Smooth muscle cell (in vitro differentiated cells): ENCODE measurements around the gene SNTB2. TPM values are rescaled to one million over a fixed set of nuclear protein-coding genes. Genes with fewer than 3 reads are reported as not detected.

ENCODE experiments used
- DNase-seq: peaks from one replicate; lab custom pipeline; 2025; ENCODE audit not compliant: unreplicated experiment; lab: John Stamatoyannopoulos, UW
- H2AFZ ChIP-seq: fragments of 200-600 bp; sonication (generic); 2 replicates; pipeline ENCODE4 v1.6.0; 2016; ENCODE audit warnings: antibody characterized with exemption, low read depth, mild to moderate bottlenecking
- H3F3A ChIP-seq: fragments of 200-600 bp; sonication (generic); 2 replicates; pipeline ENCODE4 v1.6.0; 2017; ENCODE audit warnings: antibody characterized with exemption, low read depth
- H3K27ac ChIP-seq: fragments of 200-600 bp; sonication (generic); 2 replicates; pipeline ENCODE4 v1.5.1; 2016; ENCODE audit warnings: low read depth, mild to moderate bottlenecking
- H3K27me3 ChIP-seq: fragments of 200-600 bp; sonication (generic); 2 replicates; pipeline ENCODE4 v1.6.1; 2016; ENCODE audit warnings: low read depth, mild to moderate bottlenecking
- H3K36me3 ChIP-seq: fragments of 200-600 bp; sonication (generic); 2 replicates; pipeline ENCODE4 v1.5.1; 2016; ENCODE audit warnings: low read depth
- H3K4me1 ChIP-seq: fragments of 200-600 bp; sonication (generic); 2 replicates; pipeline ENCODE4 v1.5.1; 2016; ENCODE audit warnings: low read depth
- H3K4me2 ChIP-seq: fragments of 200-600 bp; sonication (generic); 2 replicates; pipeline ENCODE4 v1.6.0; 2016; ENCODE audit warnings: mild to moderate bottlenecking
- H3K4me3 ChIP-seq: fragments of 200-600 bp; sonication (generic); 2 replicates; pipeline ENCODE4 v1.5.1; 2016; ENCODE audit warnings: mild to moderate bottlenecking
- H3K79me2 ChIP-seq: fragments of 200-600 bp; sonication (generic); 2 replicates; pipeline ENCODE4 v1.6.0; 2016; ENCODE audit warnings: low read depth, mild to moderate bottlenecking
- H3K9ac ChIP-seq: fragments of 200-600 bp; sonication (generic); 2 replicates; pipeline ENCODE4 v1.6.0; 2016; ENCODE audit warnings: low read depth
- H3K9me3 ChIP-seq: fragments of 200-600 bp; sonication (generic); replicated peaks from 2 replicates; pipeline ENCODE4 v1.5.1; 2016; ENCODE audit warnings: low read depth
- H4K20me1 ChIP-seq: fragments of 200-600 bp; sonication (generic); 2 replicates; pipeline ENCODE4 v1.6.0; 2016; ENCODE audit warnings: low read depth
- CTCF ChIP-seq: fragments of 200-600 bp; sonication (generic); IDR thresholded peaks from 2 replicates; pipeline ENCODE4 v1.5.1; 2017; ENCODE audit warnings: borderline replicate concordance, mild to moderate bottlenecking, antibody characterized with exemption; ENCODE audit not compliant: insufficient read depth, poor library complexity, severe bottlenecking
- WGBS: methylation state at CpG from one replicate; pipeline ENCODE4 v1.1.7; 2016; ENCODE audit warnings: low lambda C conversion rate; 5-methylcytosine and 5-hydroxymethylcytosine counted together
- polyA plus RNA-seq: library from polyadenylated mRNA; unstranded; fragments of >200 nt; fragmentation: Nextera tagmentation; extraction: Ambion mirVana; gene quantifications from 2 replicates; pipeline ENCODE4 v1.2.1, GENCODE V29; 2016
- total RNA-seq: library from RNA; depleted of rRNA; stranded (reverse); fragments of >200 nt; gene quantifications from 2 replicates; pipeline ENCODE4 v1.2.3, GENCODE V29; 2014

SNTB2 gene
- total and polyA plus RNA-seq, 2 experiments from 2014 or later = 17.1 to 25.9 TPM

DNA sequence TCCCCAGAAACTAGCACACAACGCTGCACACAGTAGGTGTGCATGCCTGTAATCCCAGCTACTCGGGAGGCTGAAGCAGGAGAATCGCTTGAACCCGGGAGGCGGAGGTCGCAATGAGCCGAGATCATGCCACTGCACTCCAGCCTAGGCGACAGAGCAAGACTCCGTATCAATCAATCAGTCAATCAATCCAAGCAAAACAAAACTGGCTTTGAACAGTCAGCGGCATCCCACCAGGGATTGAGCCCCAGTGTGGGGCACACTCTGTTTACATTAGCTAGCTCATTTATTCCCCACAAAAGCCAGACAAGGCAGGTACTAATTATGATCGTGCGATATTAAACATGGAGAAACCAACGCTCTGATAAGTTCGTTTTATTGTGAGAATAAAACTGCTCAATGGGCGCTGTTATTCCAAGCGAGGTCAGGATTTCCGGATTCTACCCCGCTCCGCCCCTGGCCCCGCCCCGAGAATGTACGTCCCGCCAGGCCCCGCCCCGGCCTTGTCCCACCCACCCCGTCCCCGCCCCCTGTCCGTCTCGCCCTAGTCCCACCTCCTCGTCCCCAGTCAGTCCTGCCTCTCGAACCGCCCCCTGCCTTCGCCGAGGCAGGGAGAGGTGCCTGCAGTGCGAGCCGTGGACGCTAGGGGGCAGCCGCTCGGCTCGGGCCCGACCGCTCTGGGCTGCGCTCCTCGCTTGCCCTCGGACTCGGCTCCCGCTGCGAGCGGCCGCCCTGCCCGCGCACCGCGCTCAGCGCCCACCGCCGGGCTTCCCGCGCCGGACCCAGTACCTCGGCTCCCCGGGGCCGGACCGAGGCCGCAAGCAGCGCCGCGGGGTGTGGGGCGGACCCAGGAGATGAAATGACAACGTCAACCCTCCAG lies 123.9 kb downstream of the SNTB2 start, which contains the start of gene VPS4A:
Gene VPS4A, plus strand, starts transcription at position 698 of the 880 bp plus-strand sequence. Its CDS starts 162 bp downstream, at position 860.
- Histone ChIP-seq H2AFZ (no peak within 1 kb of the TSS), H3K79me2 (peaks cover 43% of the 10 kb centered on the region), H3K4me3 (peak within 1 kb of the TSS; percentile 99), H3K27ac (peak within 1 kb of the TSS; percentile 57), H3K4me2 (peak within 1 kb of the TSS; percentile 94), H3K36me3 (no peaks in the 10 kb centered on the region), H3K9ac (peak within 1 kb of the TSS; percentile 88), H3K4me1 (peaks cover 8% of the 10 kb centered on the region), H3K9me3 (no peaks in the 10 kb centered on the region), H3F3A (peaks cover 7% of the 10 kb centered on the region), H3K27me3 (no peaks in the 10 kb centered on the region), H4K20me1 (peaks cover 38% of the 10 kb centered on the region)
- DNase-seq = peak; percentile 93
- peak; percentile 91 for TF ChIP-seq CTCF
- WGBS = 21% methylated on average over 37 of the region's 70 CpGs

GRCh38 chr16:69311533-69312387 lies 124.8 kb downstream of the SNTB2 start:
- DNase-seq = no peak
- H2AFZ ChIP-seq = no peak overlapping the region

GRCh38 chr16:69313469-69313868 lies 126.5 kb downstream of the SNTB2 start:
- peaks cover under 1% of the 10 kb centered on the region for H3F3A ChIP-seq
- H3K27me3 ChIP-seq = no peaks in the 10 kb centered on the region
- 96% methylated on average over 5 of the region's 5 CpGs for WGBS
- no peak overlapping the region for H3K27ac ChIP-seq
- peaks cover 8% of the 10 kb centered on the region for H3K4me1 ChIP-seq
- no peak overlapping the region for H2AFZ ChIP-seq
- peaks cover 41% of the 10 kb centered on the region for H4K20me1 ChIP-seq
- H3K9ac ChIP-seq = no peak overlapping the region
- H3K4me2 ChIP-seq = no peak overlapping the region
- no peak overlapping the region for H3K4me3 ChIP-seq
- no peaks in the 10 kb centered on the region for H3K36me3 ChIP-seq
- no peak for TF ChIP-seq CTCF
- no peak for DNase-seq
- peaks cover 43% of the 10 kb centered on the region for H3K79me2 ChIP-seq
- no peaks in the 10 kb centered on the region for H3K9me3 ChIP-seq

More at GRCh38 chr16:69311533-69312387, 124.8 kb downstream of the SNTB2 start:
- no peaks in the 10 kb centered on the region for H3K27me3 ChIP-seq
- H4K20me1 ChIP-seq = peaks cover 41% of the 10 kb centered on the region
- peak overlapping the region; percentile 88 for H3K9ac ChIP-seq
- TF ChIP-seq CTCF = no peak
- H3K27ac ChIP-seq = peak overlapping the region; percentile 57
- H3K9me3 ChIP-seq = no peaks in the 10 kb centered on the region
- WGBS = 5% methylated on average over 31 of the region's 59 CpGs
- peak overlapping the region; percentile 99 for H3K4me3 ChIP-seq
- H3K36me3 ChIP-seq = no peaks in the 10 kb centered on the region
- peaks cover 43% of the 10 kb centered on the region for H3K79me2 ChIP-seq
- peaks cover 8% of the 10 kb centered on the region for H3K4me1 ChIP-seq
- H3K4me2 ChIP-seq = peak overlapping the region; percentile 94
- H3F3A ChIP-seq = peaks cover 7% of the 10 kb centered on the region
